T-cell (primary cell): ENCODE data around the gene CD27. TPM values are rescaled to one million over a fixed set of nuclear protein-coding genes. Genes with fewer than 3 reads are reported as not detected.

Experiments
- total RNA-seq, 35 experiments: library from RNA in 6 of 35; stranded (reverse) in 6 of 35; fragments of 120-200 nt in 1 of 35; gene quantifications; one replicate each; pipeline versions ENCODE4 v1.2.1 to v1.2.4 and lab custom pipeline; 2013 to 2026

CD27 gene
- total RNA-seq, 5 donors from 2014 or later (not counting 1 experiment from before 2014, with no cell fraction given) = 94.0 to 140 (median 138) TPM

Other genes with a start within 250 kb of the CD27 start
- 1 to 10 TPM; 2.6 to 5.7 (median 3.3) TPM for gene CD9, start 244.6 kb upstream of the CD27 start, total RNA-seq
- gene PLEKHG6, start 134.3 kb upstream of the CD27 start, total RNA-seq = under 1 TPM in 2 of 5 donors, not detected in 3; 0.13 to 0.38 TPM
- 10 to 100 TPM; 32.3 to 88.0 (median 86.5) TPM for gene TNFRSF1A, start 102.9 kb upstream of the CD27 start, total RNA-seq
- 1 to 10 TPM; 1.0 to 3.4 (median 2.6) TPM for gene SCNN1A, start 69.4 kb upstream of the CD27 start, total RNA-seq
- gene LTBR, start 60.8 kb upstream of the CD27 start, total RNA-seq = 1 to 10 TPM in 2 of 5 donors, under 1 TPM in 2, not detected in 1; 0.56 to 1.6 (median 1.2) TPM
- 10 to 100 TPM; 22.6 to 77.0 (median 60.3) TPM for gene TAPBPL, start 7.1 kb downstream of the CD27 start, total RNA-seq
- 10 to 100 TPM; 64.6 to 92.2 (median 75.8) TPM for gene VAMP1, start 25.7 kb downstream of the CD27 start, total RNA-seq
- gene MRPL51, start 48.3 kb downstream of the CD27 start, total RNA-seq = 10 to 100 TPM; 34.3 to 86.6 (median 80.3) TPM
- 10 to 100 TPM; 32.8 to 43.8 (median 40.7) TPM for gene NCAPD2, start 49.1 kb downstream of the CD27 start, total RNA-seq
- gene GAPDH, start 89.6 kb downstream of the CD27 start, total RNA-seq = 100 to 1,000 TPM; 500 to 643 (median 605) TPM
- 10 to 100 TPM; 30.4 to 59.8 (median 59.7) TPM for gene IFFO1, start 111.1 kb downstream of the CD27 start, total RNA-seq
- 100 to 1,000 TPM in 1 of 5 donors, 10 to 100 TPM in 4; 69.6 to 107 (median 93.1) TPM for gene NOP2, start 123.3 kb downstream of the CD27 start, total RNA-seq
- gene CHD4, start 162.4 kb downstream of the CD27 start, total RNA-seq = 100 to 1,000 TPM; 236 to 392 (median 258) TPM
- gene LPAR5, start 191.0 kb downstream of the CD27 start, total RNA-seq = 10 to 100 TPM in 4 of 5 donors, 1 to 10 TPM in 1; 5.8 to 16.0 (median 14.9) TPM
- gene ACRBP, start 202.5 kb downstream of the CD27 start, total RNA-seq = 10 to 100 TPM in 1 of 5 donors, 1 to 10 TPM in 4; 2.4 to 11.1 (median 6.5) TPM
- 10 to 100 TPM; 34.0 to 71.3 (median 64.5) TPM for gene ING4, start 218.2 kb downstream of the CD27 start, total RNA-seq
- 10 to 100 TPM; 68.6 to 82.9 (median 79.4) TPM for gene ZNF384, start 244.4 kb downstream of the CD27 start, total RNA-seq